HG03469 (cell line): Measurements from ENCODE around the gene E4F1.

Experiments
- ATAC-seq: cut with Tn5 transposase; IDR thresholded peaks from one replicate; pipeline ENCODE4 v1.9.1; 2021; ENCODE audit warnings: mild to moderate bottlenecking, moderate library complexity, moderate number of reproducible peaks; ENCODE audit not compliant: unreplicated experiment

E4F1 gene

GRCh38 chr16:2270588-2271470, 47.4 kb downstream of the E4F1 start:
- no peak for ATAC-seq

- no peak for ATAC-seq
These were observed 48.6 kb downstream of the E4F1 start for GRCh38 chr16:2271848-2272461.

GRCh38 chr16:2273484-2273883, 50.1 kb downstream of the E4F1 start:
- ATAC-seq, result no peak

GRCh38 chr16:2273931-2274330, 50.5 kb downstream of the E4F1 start:
- ATAC-seq, result no peak

- ATAC-seq, result no peak
These were observed 52.3 kb downstream of the E4F1 start for GRCh38 chr16:2275476-2276367.

GRCh38 chr16:2276368-2277195, 53.2 kb downstream of the E4F1 start:
- no peak for ATAC-seq

- no peak for ATAC-seq
These were observed 54.3 kb downstream of the E4F1 start for GRCh38 chr16:2277466-2278271.

- ATAC-seq, result no peak
These were observed 54.8 kb downstream of the E4F1 start for GRCh38 chr16:2278272-2278608.

- ATAC-seq, result no peak
These were observed 55.8 kb downstream of the E4F1 start for GRCh38 chr16:2278956-2279800.

- ATAC-seq, result no peak
These were observed 57.1 kb downstream of the E4F1 start for GRCh38 chr16:2280461-2280860.

- ATAC-seq, result no peak
These were observed 57.7 kb downstream of the E4F1 start for GRCh38 chr16:2280981-2281542.

- no peak for ATAC-seq
These were observed 58.9 kb downstream of the E4F1 start for GRCh38 chr16:2282262-2282661.

GRCh38 chr16:2282866-2283555, 59.6 kb downstream of the E4F1 start:
- ATAC-seq, result no peak

GRCh38 chr16:2284001-2284770, 60.8 kb downstream of the E4F1 start:
- ATAC-seq, result no peak

GRCh38 chr16:2284797-2285576, 61.6 kb downstream of the E4F1 start:
- ATAC-seq, result no peak
